ENCODE data around the gene GTF2I. TPM values are rescaled to one million over a fixed set of nuclear protein-coding genes. Genes with fewer than 3 reads are reported as not detected.
"Not testable (repeated sequence)": the region's sequence is repeated elsewhere in the genome, so short reads cannot be mapped to it uniquely, and the experiment has no call there.

The GTF2I gene
- total and polyA plus RNA-seq, 10 of the 15 experiments (the other 5 are each of a cell fraction or from before 2014, with no cell fraction given) = 6.7 to 172 (median 96.9) TPM

DNA sequence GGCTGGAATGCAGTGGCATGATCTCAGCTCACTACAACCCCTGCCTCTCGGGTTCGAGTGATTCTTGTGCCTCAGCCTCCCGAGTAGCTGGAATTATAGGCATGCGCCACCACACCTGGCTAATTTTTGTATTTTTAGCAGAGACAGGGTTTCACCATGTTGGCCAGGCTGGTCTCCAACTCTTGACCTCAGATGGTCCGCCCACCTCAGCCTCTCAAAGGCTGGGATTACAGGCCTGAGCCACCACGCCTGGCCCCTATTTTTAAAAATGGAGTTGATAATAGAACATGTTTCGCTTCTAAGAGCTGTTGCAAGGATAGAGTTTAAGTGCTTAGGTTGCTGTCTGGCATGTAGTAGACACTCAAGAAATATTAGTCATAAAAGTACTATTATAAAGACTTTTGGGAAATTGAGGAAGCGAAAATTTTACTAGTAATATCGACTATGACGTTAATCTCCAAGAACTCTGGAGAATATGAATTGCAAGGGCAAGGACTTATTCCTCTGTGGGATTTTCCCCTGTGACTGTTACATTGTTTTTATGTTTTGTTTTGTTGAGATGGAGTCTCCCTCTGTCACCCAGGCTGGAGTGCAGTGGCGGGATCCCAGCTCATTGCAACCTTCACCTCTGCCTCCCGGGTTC, 7.9 kb downstream of the GTF2I start (continued):
- TF ChIP-seq, protein P1, sequence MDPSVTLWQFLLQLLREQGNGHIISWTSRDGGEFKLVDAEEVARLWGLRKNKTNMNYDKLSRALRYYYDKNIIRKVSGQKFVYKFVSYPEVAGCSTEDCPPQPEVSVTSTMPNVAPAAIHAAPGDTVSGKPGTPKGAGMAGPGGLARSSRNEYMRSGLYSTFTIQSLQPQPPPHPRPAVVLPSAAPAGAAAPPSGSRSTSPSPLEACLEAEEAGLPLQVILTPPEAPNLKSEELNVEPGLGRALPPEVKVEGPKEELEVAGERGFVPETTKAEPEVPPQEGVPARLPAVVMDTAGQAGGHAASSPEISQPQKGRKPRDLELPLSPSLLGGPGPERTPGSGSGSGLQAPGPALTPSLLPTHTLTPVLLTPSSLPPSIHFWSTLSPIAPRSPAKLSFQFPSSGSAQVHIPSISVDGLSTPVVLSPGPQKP (IDR thresholded peaks at IDR 0.05; ENCODE audit: low read depth, low read length) = no peak

DNA sequence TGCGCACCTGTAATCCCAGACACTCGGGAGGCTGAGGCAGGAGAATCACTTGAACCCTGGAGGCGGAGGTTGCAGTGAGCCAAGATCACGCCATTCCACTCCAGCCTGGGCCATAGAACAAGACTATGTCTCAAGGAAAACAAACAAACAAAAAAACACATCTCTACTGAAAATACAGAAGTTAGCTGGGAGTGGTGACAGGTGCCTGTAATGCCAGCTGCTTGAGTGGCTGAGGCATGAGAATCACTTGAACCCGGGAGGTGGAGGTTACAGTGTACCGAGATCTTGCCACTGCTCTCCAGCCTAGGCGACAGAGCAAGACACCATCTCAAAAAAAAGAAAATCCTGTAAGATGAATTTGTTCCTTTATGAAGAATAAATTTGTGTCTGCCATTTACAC, 9.5 kb downstream of the GTF2I start:
- H3K27me3 ChIP-seq (replicated peaks in 1 of 2; ENCODE audit: control insufficient read depth in 2 of 2, insufficient read depth in 2 of 2, low read length in 1 of 2); DNase-seq (ENCODE audit: low read depth, low spot score); CTCF ChIA-PET; ATAC-seq; H3K27ac ChIP-seq (ENCODE audit: control insufficient read depth, insufficient read depth); H3K9me3 ChIP-seq (replicated peaks; ENCODE audit: control insufficient read depth, insufficient read depth, low read length); H3K9ac ChIP-seq (ENCODE audit: control insufficient read depth, insufficient read depth, low read length); H3K4me2 ChIP-seq (ENCODE audit: control insufficient read depth, insufficient read depth); FAIRE-seq; H2AFZ ChIP-seq (ENCODE audit: control insufficient read depth, low read depth, low read length); H3K4me3 ChIP-seq; BruUV-seq (replicated peaks); H4K20me1 ChIP-seq (ENCODE audit: control insufficient read depth, insufficient read depth); in situ Hi-C loops (cut with MboI): not testable (repeated sequence)
- 98% methylated on average over 7 of the region's 7 CpGs for WGBS (ENCODE audit: insufficient coverage, insufficient replicate concordance, low lambda C conversion rate, missing lambda C conversion rate)
- peaks cover 22% of the 10 kb centered on the region for H3K4me1 ChIP-seq (ENCODE audit: control insufficient read depth, insufficient read depth, low read length)
- SMC1A ChIA-PET (ENCODE audit: uncharacterized antibody, unreplicated experiment) = interaction anchor here (0.6 to 1.7 kb wide), 2 partner anchors 37 to 58 kb away, joined by 5 read pairs; no protein-coding TSS in a partner anchor
- intact Hi-C loops (cut with micrococcal nuclease; ENCODE audit: unreplicated experiment) = loop anchor here (10.0 kb wide), 2 partner anchors 212 to 382 kb away; partner anchors contain the start of genes CLIP2 and GTF2IRD1
- H3K36me3 ChIP-seq (ENCODE audit: control insufficient read depth in 2 of 2, insufficient read depth in 2 of 2, low read length in 1 of 2) = peaks cover 3 to 16% of the 10 kb centered on the region in 2 experiments
- POLR2A ChIA-PET = interaction anchor here (0.9 to 1.2 kb wide), 2 partner anchors 9 to 16 kb away, joined by 3 read pairs; no protein-coding TSS in a partner anchor
- H3K79me2 ChIP-seq (ENCODE audit: control insufficient read depth, insufficient read depth, low read length) = peaks cover 89% of the 10 kb centered on the region
- RAD21 ChIA-PET (ENCODE audit: unreplicated experiment) = interaction anchor here (1.4 kb wide), 1 partner anchor 17 kb away, joined by 3 read pairs; no protein-coding TSS in a partner anchor

DNA sequence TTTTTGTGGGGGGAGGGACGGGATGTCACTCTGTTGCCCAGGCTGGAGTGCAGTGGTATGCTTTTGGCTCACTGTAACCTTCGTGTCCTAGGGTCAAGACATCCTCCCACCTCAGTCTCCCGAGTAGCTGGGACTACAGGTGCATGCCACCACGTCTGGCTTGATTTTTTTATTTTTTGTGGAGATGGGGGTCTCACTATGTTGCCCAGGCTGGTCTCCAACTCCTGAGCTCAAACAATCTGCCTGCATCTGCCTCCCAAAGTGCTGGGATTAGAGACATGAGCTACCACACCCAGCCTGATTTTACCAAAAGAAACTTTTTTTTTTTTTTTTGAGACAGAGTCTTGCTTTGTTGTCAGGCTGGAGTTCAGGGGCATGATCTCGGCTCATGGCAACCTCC, 10.0 kb downstream of the GTF2I start:
- H3K9ac ChIP-seq (ENCODE audit: control insufficient read depth, insufficient read depth, low read length); FAIRE-seq; CTCF ChIA-PET; H3K27ac ChIP-seq (ENCODE audit: control insufficient read depth, insufficient read depth); H2AFZ ChIP-seq (ENCODE audit: control insufficient read depth, low read depth, low read length); H3K4me3 ChIP-seq; H3K27me3 ChIP-seq (replicated peaks in 1 of 2; ENCODE audit: control insufficient read depth in 2 of 2, insufficient read depth in 2 of 2, low read length in 1 of 2); in situ Hi-C loops (cut with MboI); DNase-seq (ENCODE audit: low read depth, low spot score); H4K20me1 ChIP-seq (ENCODE audit: control insufficient read depth, insufficient read depth); H3K9me3 ChIP-seq (replicated peaks; ENCODE audit: control insufficient read depth, insufficient read depth, low read length); BruUV-seq (replicated peaks); H3K4me2 ChIP-seq (ENCODE audit: control insufficient read depth, insufficient read depth); ATAC-seq: not testable (repeated sequence)
- H3K4me1 ChIP-seq (ENCODE audit: control insufficient read depth, insufficient read depth, low read length) = peaks cover 21% of the 10 kb centered on the region
- POLR2A ChIA-PET = interaction anchor here (0.9 to 1.2 kb wide), 2 partner anchors 9 to 16 kb away, joined by 3 read pairs; no protein-coding TSS in a partner anchor
- SMC1A ChIA-PET (ENCODE audit: uncharacterized antibody, unreplicated experiment) = interaction anchor here (0.6 to 1.7 kb wide), 2 partner anchors 38 to 58 kb away, joined by 5 read pairs; no protein-coding TSS in a partner anchor
- intact Hi-C loops (cut with micrococcal nuclease; ENCODE audit: unreplicated experiment) = loop anchor here (10.0 kb wide), 2 partner anchors 213 to 383 kb away; partner anchors contain the start of genes CLIP2 and GTF2IRD1
- 76% methylated on average over 5 of the region's 5 CpGs for WGBS (ENCODE audit: insufficient coverage, insufficient replicate concordance, low lambda C conversion rate, missing lambda C conversion rate)
- peaks cover 3 to 16% of the 10 kb centered on the region in 2 experiments for H3K36me3 ChIP-seq (ENCODE audit: control insufficient read depth in 2 of 2, insufficient read depth in 2 of 2, low read length in 1 of 2)
- peaks cover 89% of the 10 kb centered on the region for H3K79me2 ChIP-seq (ENCODE audit: control insufficient read depth, insufficient read depth, low read length)
- RAD21 ChIA-PET (ENCODE audit: unreplicated experiment) = interaction anchor here (1.4 kb wide), 1 partner anchor 18 kb away, joined by 3 read pairs; no protein-coding TSS in a partner anchor
